ENCODE data around the gene ZSCAN10.
"Not testable (repeated sequence)": the region's sequence is repeated elsewhere in the genome, so short reads cannot be mapped to it uniquely, and the experiment has no call there.

Gene ZSCAN10

GRCh38 chr16:3098459-3099394 is at the start of gene ZSCAN10:
Gene ZSCAN10, minus strand, starts transcription at chr16:3099294. Its CDS starts 6,357 bp downstream, at chr16:3092937.
- no peak for DNase-seq

GRCh38 chr16:3148256-3149192 is 49.4 kb upstream of the ZSCAN10 start:
- no peak for DNase-seq

GRCh38 chr16:3147757-3148104 is 48.6 kb upstream of the ZSCAN10 start:
- DNase-seq: no peak

GRCh38 chr16:3147046-3147756 is 48.1 kb upstream of the ZSCAN10 start:
- DNase-seq: no peak

- no peak for DNase-seq
Measured at GRCh38 chr16:3145660-3146059, 46.6 kb upstream of the ZSCAN10 start.

GRCh38 chr16:3145151-3145550 is 46.1 kb upstream of the ZSCAN10 start:
- DNase-seq: no peak

GRCh38 chr16:3144321-3144983 is 45.4 kb upstream of the ZSCAN10 start:
- DNase-seq: no peak

GRCh38 chr16:3143598-3144320 is 44.7 kb upstream of the ZSCAN10 start:
- no peak for DNase-seq

- no peak for DNase-seq
Measured at GRCh38 chr16:3143189-3143588, 44.1 kb upstream of the ZSCAN10 start.

- no peak for DNase-seq
Measured at GRCh38 chr16:3142770-3143169, 43.7 kb upstream of the ZSCAN10 start.

- no peak for DNase-seq
Measured at GRCh38 chr16:3142327-3142726, 43.2 kb upstream of the ZSCAN10 start.

GRCh38 chr16:3141781-3142311 is 42.8 kb upstream of the ZSCAN10 start:
- DNase-seq: no peak

GRCh38 chr16:3140603-3141427 is 41.7 kb upstream of the ZSCAN10 start:
- no peak for DNase-seq

- DNase-seq: not testable (repeated sequence)
Measured at GRCh38 chr16:3139561-3139960, 40.5 kb upstream of the ZSCAN10 start.

- DNase-seq: no peak
Measured at GRCh38 chr16:3138823-3139426, 39.8 kb upstream of the ZSCAN10 start.

- DNase-seq: no peak
Measured at GRCh38 chr16:3138342-3138741, 39.2 kb upstream of the ZSCAN10 start.

GRCh38 chr16:3137267-3137666 is 38.2 kb upstream of the ZSCAN10 start:
- no peak for DNase-seq

- peak in 1 of 6 experiments; percentile 41 for DNase-seq
Measured at GRCh38 chr16:3135126-3135715, 36.1 kb upstream of the ZSCAN10 start.

GRCh38 chr16:3134338-3135125 is 35.4 kb upstream of the ZSCAN10 start, which contains the start of gene ZNF213:
Gene ZNF213, plus strand, starts transcription at chr16:3135029. Its CDS starts 2,252 bp downstream, at chr16:3137281.
- DNase-seq: peak; percentile 81 to 95 (median 93)

Measured in stimulated activated naive CD4-positive, alpha-beta T cell (primary cell).